Measurements from ENCODE around the gene SHISA5.
A peak's percentile ranks its signal among the peaks of the same experiment; 100 is the strongest.

The SHISA5 gene

DNA sequence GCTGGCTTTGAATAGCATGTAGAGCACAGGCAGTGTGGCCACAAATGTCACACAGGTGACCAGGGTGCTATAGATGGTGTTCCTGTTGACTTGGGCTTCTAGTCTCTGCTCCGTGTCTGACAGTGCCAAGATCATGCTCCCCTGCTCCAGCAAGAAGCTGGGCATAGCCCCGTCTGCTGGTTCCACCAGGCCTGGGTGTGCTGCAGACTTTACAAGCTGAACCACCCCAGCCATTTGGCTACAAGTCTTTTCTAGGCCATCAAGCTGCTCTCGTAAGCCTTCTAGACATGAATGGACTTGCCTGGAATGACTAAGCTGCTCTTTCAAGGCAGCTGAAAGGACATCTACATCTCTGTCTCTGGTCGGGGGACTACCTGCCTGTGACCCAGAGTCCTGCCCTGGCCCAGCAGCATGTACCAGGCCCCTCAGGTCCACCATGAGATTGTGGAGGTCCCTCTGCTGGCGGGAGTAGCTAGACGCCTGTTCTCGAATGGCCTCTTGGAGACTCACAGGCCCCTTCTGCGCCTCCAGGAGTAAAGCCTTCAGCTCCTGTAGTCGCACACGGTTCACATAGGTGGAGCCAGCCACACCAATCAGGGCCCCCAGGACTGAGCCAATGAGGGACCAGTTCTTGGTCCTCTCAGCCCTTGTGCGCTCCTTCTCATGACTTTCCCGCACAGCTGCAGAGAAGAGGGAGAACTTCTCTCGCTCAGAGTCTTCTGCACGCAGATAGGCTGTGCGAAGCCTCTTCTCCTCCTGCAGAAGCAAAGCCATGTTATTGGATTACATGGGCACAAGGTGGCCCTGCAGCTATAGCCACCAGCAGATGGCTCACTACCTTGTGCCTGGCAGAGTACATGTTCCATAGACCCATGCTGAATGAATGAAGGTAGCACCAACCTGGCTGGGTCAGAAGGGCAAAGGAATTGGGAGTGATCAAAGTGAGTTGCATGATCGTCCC, 71.3 kb downstream of the SHISA5 start:
- peak in 1 of 56 donors; percentile 15 for DNase-seq

DNA sequence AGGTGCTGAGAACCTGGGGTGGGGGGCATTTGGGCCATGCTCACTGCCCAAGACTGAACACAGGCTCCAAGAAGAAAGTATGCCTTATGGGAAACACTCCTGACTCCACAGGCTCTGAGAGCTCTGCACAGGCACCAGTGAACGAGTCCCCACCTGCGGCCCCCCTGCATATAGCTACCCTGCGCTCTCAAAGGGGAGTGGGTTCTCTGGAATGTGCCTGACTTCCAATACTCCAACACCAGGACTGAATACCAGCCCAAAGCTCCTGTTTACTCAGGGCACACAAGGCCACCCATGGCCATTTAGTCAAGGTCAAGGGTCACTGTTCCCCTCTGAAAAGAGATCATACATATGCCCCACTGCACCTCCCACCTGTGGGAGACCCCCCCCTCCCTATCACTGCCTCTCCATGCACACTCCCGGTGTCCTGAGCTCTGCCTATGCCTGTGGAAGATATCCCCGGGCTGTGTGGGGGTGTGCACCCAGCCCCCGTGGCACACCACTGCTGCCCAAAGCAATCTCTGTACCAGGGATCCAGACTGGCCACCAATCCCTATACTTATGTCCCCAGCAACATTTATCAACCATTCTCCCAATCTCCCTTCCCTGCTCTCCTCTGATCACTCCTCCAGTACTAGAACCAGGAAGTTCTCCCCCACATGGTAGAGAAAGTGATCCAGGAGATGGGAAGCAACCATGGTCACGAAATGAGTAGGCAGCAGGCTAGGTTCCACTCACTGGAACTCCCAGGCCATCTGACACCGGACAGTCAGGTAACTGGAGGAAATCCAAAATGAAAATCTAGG, 72.5 kb downstream of the SHISA5 start:
- no peak for DNase-seq

DNA sequence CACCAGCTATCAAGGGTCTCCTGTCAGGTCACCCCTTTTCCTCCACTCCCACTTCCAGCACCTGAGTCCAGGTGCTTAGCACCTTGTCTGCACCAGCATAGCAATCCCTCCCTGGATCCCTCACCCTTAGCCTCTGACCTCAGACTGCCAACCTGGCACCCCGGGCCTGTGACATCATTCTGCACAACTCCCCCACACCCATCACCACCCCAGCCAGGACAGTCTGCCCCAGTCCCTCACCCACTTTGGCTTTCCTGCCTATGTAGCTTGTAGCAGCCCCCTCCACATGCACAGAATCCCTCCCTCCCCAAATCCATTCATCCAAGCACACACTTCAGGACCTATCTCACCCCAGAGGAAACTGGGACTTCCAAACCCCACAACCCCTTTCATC, 73.3 kb downstream of the SHISA5 start:
- no peak for DNase-seq

DNA sequence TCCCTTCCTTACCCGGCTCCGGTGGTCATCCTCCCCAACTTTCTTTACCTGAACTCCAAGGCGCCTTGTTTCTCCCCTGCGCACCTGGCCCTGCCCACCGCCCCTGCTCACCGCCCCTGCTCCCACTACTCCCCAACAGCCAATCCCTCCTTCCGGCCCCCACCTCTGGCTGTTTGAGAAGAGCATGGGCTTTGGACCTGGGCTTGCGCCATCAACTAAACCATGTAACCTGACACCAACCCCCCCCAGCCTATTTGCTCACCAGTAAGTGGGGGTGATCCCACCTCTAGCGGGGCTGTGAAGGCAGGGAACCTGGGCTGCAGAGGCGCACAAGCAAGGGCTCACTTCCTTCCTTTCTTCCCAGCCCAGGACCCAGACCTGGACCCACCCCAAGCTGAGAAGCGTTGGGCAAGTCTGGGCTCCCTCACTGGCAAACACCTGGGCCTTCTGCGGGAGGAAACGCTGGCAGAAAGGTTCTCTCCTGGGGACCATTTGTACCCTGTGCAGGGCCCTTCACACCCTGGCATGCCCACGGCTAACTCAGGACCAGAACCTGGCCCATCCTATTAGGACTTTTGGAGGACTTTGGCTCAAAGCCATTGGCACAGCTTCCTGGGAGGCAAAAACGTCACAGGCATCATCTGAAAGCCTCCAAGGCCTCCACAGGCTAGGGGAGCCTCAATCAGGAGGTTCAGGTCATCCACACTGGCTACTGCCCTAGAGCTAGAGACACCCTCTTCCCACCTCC, 73.8 kb downstream of the SHISA5 start, which contains the start of gene PLXNB1:
TSS of gene PLXNB1 (minus strand) at position 127 of the 748 bp plus-strand sequence. CDS start 5,475 bp downstream, outside the sequence.
- DNase-seq = peak in 7 of 56 donors; percentile 34 to 65 (median 46)

DNA sequence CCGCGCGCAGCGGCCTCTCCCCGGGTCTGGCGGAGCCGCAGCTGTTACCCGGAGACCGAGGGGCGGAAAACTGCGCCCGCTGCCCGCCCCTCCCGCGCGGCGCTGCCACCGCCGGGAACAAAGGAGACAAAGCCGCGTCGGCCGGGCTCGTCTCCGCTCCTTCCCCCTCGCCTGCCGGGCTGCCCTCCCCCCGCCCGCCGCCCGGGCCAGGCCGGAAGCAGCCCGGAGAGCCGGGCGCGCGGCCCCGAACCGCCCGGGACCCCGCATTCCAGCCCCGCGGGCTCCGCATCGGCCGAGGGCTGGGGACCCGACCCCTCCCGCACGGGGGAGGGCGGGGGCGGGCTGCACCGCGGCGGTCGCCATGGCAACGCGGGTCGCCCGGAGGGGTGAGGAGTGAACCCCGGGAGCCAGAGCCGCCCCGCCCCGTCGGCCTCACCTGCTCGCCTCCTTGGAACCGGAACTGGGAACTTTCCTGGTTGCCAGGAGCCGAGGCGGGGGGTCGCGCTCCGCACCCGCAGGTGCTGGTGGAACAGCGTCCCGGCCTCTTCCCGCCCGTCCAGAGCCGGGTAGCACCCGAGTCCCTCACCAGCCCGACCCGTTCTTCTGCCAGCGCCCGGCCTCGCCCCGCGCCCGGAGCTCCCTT, 74.5 kb downstream of the SHISA5 start:
- peak in 50 of 56 donors; percentile 32 to 90 (median 73) for DNase-seq

DNA sequence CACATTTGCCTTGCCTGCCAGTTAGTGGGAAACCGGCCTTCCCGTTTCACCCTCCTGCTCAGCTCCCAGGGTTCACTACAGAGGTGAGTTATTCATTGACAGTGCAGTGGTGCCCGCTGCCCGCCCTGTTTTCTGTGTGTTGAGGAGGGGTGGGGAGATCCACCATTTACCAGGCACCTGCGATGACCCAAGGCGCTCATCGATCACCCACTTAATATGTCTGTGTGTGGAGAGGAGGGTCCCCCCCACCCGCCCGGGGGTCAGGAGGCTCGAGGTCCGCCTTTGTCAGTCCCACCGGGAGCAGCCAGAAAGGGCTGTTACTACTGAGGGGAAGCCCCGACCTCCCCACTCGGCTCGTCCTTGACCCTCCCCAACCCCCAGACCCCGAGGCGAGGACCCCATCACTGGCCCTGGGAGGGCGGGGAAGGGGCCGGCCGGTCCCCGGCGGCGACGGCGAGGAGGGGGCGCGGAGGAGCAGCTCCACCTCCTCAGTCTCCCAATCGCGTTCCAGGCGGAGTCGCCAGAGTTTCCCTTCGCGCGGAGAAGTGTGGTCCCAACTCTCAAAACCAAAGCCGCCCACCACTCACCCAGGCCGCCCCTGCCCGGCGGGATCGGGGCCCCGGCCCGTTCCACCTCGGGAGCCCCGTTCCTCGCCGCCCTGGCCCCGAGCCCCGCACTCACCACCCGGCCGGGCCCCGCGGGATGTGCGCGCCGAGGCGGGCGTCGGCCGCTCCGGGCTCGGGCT, 75.2 kb downstream of the SHISA5 start:
- peak in 34 of 56 donors; percentile 32 to 76 (median 55) for DNase-seq

DNA sequence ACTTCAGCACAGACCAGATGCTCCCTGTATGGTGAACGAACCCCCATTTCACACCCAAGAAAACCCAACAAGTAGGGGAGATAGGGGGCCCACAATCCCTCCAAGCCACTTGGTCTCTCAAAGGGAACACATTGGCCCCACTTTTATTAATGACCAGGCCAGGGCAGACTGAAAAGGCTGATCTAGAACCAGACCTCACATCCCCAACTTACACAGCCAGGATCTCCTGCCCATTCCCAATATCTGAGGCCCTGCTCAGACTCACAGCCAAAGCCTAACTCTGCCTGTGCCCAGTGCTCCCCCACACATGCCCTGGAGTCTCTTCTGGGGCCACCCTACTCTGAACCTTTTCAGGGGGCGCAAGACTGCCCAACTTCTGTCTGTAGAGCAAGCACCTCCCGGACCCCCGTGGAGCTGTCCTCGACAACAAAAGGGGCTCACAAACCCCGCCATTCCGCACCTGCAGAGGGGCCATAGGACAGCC, 75.8 kb downstream of the SHISA5 start:
- DNase-seq = peak in 5 of 56 donors; percentile 22 to 37 (median 30)

DNA sequence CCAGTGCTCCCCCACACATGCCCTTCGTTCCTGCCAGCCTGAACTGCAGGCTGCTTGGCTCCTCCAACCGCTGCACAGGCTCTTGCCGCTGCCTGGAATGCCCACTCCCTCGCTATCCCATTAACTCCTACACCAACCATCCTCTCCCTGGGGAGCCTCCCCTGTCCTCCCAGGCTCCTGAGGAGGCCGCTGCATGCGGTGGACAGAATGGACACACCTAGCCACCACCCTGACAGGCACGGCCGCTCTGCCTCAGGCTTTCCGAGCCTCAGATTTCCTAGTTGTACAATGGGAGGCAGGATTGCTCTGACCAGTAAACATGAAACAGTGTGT, 76.4 kb downstream of the SHISA5 start:
- DNase-seq = peak in 20 of 56 donors; percentile 21 to 74 (median 43)

DNA sequence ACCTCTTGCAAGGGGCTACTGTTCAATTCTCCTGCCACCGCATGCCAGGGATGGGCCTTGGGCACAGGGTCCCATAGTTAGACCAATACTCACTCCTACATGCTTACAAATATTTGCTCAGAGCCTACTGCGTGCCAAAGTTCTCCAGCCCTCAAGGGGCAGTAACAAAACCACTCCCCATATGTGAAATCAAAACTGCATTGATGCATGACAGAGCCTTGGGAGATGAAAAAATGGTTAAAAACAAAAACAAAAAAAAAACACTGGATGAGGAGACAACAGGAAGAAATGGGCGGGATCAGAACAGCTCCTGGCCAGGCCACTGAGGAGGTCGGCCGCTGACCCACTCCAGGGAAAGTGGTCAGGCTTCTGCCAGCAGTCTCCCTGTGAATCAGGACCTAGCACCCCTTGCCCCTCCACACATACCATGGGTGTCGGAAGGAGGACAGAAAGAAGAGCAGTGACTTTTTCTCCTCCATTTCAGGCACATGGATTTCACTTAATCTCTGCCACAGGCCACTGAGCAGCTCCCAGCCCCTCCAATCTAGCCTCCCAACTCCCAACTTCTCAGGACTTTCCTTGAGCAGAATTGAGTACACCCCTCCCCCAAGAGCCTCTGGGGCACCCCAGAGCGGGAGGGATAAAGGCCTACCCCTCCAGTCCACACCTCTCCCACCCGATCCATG, 76.9 kb downstream of the SHISA5 start:
- DNase-seq = peak in 29 of 56 donors; percentile 17 to 74 (median 42)

DNA sequence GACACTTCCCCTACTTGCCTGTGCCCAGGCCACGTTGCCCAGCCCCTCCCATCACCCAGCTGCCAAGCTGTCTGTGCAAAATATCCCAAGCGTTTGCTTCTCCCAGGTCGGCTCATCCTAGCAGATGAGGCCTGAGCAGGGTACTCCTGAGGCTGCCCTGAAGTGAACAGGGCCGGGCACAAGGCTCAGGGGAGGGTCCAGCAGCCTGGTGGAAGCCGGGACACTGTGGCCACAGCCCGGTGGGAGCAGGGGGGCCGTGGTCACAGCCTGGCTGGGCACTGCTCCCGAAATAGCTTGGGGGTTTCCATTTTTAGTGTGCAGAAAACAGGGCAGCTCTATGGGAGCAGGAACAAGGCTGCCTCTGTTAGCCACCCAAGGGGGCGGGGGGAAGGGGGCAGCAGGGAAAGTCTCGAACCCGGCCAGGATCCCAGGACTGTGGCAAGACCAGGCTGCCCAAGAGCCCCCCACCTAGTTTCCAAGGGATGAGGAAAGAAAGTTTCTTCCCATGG, 77.5 kb downstream of the SHISA5 start:
- peak; percentile 44 to 97 (median 90) for DNase-seq

DNA sequence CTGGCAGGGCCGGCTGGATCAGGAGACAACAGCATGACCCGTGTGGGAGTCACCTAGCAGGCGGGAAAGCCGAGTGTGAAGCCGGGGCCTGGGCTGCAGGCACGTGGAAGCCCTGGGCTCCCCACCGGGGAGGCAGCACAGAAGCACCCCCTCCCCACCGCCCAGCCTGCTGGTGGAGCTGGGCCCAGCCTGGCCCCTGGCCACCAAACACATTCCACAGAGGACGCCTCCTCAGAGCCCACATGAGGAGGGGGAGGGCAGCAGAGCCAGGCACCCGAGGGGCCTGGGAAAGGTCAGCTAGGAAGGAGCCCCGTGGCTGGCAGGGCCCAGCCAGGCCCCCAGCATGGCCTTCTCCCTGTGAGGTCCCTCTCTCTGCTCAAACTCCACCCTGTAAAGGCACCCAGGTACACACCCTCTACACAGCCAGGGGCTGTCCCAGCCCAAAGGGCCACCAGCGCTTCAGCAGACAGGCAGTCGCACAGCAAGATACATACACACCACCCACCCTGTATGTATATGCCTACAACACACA, 78.6 kb downstream of the SHISA5 start:
- peak in 50 of 56 donors; percentile 16 to 84 (median 53) for DNase-seq

DNA sequence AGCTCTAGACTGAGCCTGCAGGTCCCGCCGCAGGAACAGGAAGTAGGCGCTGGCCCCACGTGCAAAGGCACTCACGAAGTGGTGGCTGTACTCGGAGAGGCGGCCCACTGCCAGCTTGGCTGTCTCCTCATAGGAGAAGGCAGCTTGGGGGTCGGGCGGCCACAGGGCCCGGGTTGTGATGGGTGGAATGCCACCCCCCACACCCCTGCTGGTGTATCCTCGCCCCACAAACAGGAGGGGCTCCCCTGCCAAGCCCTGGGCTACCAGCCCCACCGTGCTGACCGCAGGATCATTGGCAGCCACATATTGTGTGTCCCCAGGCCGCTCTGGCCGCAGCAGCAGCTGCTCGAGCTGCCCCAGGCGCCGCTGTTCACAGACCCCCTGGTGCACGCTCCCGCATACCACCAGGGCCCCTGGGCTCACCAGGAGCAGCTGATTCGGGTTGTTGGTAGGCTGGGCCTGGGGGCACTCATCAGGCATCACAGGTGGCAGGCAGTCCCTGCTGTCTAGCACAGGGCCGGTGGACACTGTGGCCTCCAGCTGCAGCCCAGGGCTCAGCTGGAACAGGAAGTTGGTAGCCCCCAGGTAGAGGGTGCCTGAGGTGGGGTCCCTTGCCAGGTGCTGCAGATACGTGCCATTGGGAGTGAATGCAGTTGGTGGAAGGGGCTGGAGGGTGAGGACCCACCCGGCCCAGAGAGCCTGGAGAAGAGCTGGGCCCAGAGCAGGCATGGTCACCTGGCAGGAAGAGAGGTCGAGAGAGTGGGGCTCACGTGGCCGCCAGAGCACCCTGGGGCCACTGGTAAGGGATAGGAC, 79.9 kb downstream of the SHISA5 start:
- peak in 25 of 56 donors; percentile 18 to 63 (median 36) for DNase-seq

DNA sequence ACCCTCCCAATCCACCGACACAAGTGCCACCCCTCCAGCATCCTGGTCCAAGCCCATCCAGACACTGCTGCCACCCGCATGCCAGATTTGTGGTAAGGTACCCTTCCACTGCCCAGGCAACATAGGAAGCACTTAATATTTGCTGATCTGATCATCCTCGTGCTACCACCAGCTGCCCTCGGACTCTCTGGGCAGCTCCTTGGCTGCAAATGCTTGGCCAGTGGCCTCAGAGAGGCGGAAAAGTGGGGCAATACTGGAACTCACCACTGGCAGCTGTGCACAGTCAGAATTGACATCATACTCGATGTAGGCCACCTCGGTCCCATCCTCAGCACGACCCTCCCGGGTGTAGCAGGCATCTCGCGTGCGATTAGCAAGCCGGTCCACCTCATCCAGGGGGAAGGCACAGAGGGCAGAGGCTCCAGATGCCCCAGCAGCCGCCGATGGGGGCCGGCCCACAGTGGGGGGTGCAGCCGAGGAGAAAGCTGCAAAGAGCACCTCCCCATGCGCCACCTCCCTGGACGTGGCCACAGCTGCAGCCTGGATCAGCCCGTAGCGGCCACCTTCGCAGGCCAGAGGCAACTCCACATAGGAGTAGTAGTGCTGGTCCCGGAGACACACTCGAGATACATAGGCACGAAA, 80.6 kb downstream of the SHISA5 start:
- DNase-seq = peak in 33 of 56 donors; percentile 14 to 64 (median 39)

DNA sequence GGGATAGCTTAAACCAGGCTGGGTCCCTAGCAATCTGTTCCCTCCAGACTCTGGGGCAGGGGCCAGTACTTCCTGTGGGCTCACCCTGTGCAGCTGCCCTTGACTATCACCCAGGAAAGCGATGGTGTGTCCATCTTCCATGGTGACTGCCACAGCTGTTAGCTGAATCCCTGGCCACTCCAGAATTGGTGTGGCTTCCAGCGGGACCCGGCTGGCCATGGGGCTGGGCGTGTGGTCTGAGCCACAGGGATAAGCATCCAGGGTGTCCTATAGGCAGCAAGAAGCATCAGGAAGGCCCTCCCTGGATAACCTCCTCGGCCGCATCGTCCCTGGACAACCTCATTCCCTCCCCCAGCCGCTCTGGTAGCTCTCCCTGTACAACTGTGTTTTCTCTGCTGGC, 81.3 kb downstream of the SHISA5 start:
- no peak for DNase-seq

DNA sequence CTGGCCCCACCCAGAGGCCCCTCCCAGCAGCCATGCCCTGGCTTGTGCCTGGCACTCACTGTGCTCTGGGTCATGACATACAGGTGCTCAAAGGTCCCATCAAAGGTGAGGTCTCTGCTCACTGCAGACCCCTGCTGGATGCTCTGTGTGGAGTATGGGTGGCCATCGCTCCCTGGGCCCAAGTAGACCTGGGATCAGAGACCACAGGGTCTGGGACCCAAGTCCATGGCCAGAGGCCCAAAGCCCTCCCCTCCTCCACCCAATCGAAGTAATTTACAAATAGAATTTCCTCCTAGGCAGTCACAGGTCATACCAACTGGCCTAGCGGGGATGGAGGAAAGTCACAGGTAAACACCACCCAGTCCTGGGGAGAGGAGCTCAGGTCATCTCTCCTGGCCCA, 81.7 kb downstream of the SHISA5 start:
- DNase-seq = no peak

DNA sequence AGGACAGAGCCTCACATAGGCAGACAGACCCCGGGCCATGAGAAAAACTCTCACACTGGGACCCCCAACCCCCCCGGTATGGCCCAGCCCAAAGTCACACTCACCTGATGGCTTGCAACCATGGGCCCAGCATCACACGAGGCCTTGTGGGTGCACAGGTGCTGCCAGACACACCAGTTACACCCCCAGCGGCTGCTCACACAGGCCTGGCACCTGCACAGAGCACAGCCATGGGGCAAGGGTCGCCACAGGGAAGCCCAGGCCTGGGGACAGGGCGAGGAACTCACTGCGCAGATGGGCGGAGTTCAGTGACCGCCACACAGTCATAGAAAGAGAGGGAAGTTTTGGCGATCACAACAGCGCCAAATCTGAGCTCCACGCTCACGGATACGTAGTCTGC, 83.4 kb downstream of the SHISA5 start:
- no peak for DNase-seq

DNA sequence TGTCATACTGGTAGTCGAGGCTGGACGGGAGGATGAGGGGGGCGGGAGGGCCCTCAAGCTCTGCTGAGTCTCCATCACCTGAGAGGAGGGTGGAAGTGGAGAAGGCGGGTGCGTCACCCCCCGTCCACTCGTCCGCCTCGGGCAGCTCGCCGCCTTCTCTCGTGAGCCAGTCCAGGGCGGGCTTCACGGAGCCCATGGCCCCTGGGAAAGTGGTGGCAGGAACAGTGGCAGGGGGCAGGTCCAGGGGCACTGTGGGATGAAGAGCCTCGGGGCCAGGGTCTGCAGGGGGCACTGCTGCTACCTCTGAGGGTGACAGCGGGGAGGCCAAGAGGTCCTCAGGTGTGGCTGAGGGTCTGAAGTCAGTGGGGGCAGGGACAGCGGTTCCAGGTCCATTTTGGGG, 84.4 kb downstream of the SHISA5 start:
- no peak for DNase-seq

Measured in nucleus accumbens (tissue), 56 donors.